ENCODE results near the gene CILP2.

The CILP2 gene

GRCh38 chr19:19550972-19551852, 13.1 kb downstream of the CILP2 start:
- H3K36me3 Mint-ChIP-seq: no peaks in the 10 kb centered on the region
- H3K9me3 Mint-ChIP-seq: no peaks in the 10 kb centered on the region
- CTCF ChIA-PET: interaction anchor here (0.7 to 5.9 kb wide), 5 partner anchors 10 to 93 kb away, joined by 3 to 32 read pairs (median 4); no protein-coding TSS in a partner anchor
- no peak overlapping the region for H3K4me3 Mint-ChIP-seq
- peaks cover 9% of the 10 kb centered on the region for H3K4me1 Mint-ChIP-seq
- H3K27ac Mint-ChIP-seq: no peak overlapping the region
- no peak for DNase-seq
- H3K27me3 Mint-ChIP-seq: peaks cover 20% of the 10 kb centered on the region

GRCh38 chr19:19551853-19552192, 13.8 kb downstream of the CILP2 start:
- no peak for DNase-seq
- Mint-ChIP-seq H3K9me3 (no peaks in the 10 kb centered on the region), H3K27ac (no peak overlapping the region), H3K4me1 (peaks cover 9% of the 10 kb centered on the region), H3K4me3 (no peak overlapping the region), H3K27me3 (peaks cover 20% of the 10 kb centered on the region), H3K36me3 (no peaks in the 10 kb centered on the region)
- CTCF ChIA-PET: interaction anchor here (0.7 to 5.9 kb wide), 6 partner anchors 9 to 92 kb away, joined by 3 to 32 read pairs (median 4); no protein-coding TSS in a partner anchor

GRCh38 chr19:19552798-19553197, 14.7 kb downstream of the CILP2 start:
- Mint-ChIP-seq H3K27ac (no peak overlapping the region), H3K36me3 (no peaks in the 10 kb centered on the region), H3K4me3 (no peak overlapping the region), H3K4me1 (peaks cover 9% of the 10 kb centered on the region), H3K9me3 (no peaks in the 10 kb centered on the region), H3K27me3 (peaks cover 14% of the 10 kb centered on the region)
- CTCF ChIA-PET: interaction anchor here (1.0 to 5.9 kb wide), 7 partner anchors 8 to 91 kb away, joined by 3 to 32 read pairs (median 4); partner anchors contain the start of gene GMIP
- peak; percentile 39 for DNase-seq

GRCh38 chr19:19553670-19554069, 15.6 kb downstream of the CILP2 start:
- Mint-ChIP-seq H3K9me3 (no peaks in the 10 kb centered on the region), H3K4me1 (peaks cover 12% of the 10 kb centered on the region), H3K4me3 (no peak overlapping the region), H3K27me3 (peaks cover 14% of the 10 kb centered on the region), H3K27ac (no peak overlapping the region), H3K36me3 (peaks cover 4% of the 10 kb centered on the region)
- DNase-seq: no peak
- CTCF ChIA-PET: interaction anchor here (0.7 to 5.9 kb wide), 16 partner anchors 11 to 181 kb away, joined by 3 to 32 read pairs (median 6); partner anchors contain the start of gene GMIP

GRCh38 chr19:19554074-19555023, 16.3 kb downstream of the CILP2 start:
- Mint-ChIP-seq H3K27me3 (peaks cover 8% of the 10 kb centered on the region), H3K4me1 (peaks cover 19% of the 10 kb centered on the region), H3K27ac (peak overlapping the region; percentile 52), H3K9me3 (no peaks in the 10 kb centered on the region), H3K36me3 (peaks cover 10% of the 10 kb centered on the region), H3K4me3 (no peak overlapping the region)
- peak; percentile 68 for DNase-seq
- CTCF ChIA-PET: interaction anchor here (0.7 to 5.9 kb wide), 23 partner anchors 9 to 181 kb away, joined by 3 to 32 read pairs (median 4); no protein-coding TSS in a partner anchor

GRCh38 chr19:19558055-19558454, 20.0 kb downstream of the CILP2 start:
- peaks cover 47% of the 10 kb centered on the region for H3K4me1 Mint-ChIP-seq
- CTCF ChIA-PET: interaction anchor here (0.9 to 1.2 kb wide), 4 partner anchors 9 to 86 kb away, joined by 3 to 4 read pairs (median 4); partner anchors contain the start of gene GMIP
- no peak overlapping the region for H3K4me3 Mint-ChIP-seq

GRCh38 chr19:19558636-19559035, 20.6 kb downstream of the CILP2 start:
- peaks cover 33% of the 10 kb centered on the region for H3K36me3 Mint-ChIP-seq
- H3K9me3 Mint-ChIP-seq: no peaks in the 10 kb centered on the region
- no peak overlapping the region for H3K4me3 Mint-ChIP-seq
- peaks cover 48% of the 10 kb centered on the region for H3K4me1 Mint-ChIP-seq
- peak overlapping the region; percentile 60 for H3K27ac Mint-ChIP-seq
- CTCF ChIA-PET: interaction anchor here (1.1 kb wide), 1 partner anchor 85 kb away, joined by 4 read pairs; the partner anchor contains the start of gene GMIP
- no peaks in the 10 kb centered on the region for H3K27me3 Mint-ChIP-seq
- DNase-seq: no peak

More at GRCh38 chr19:19558055-19558454, 20.0 kb downstream of the CILP2 start:
- no peaks in the 10 kb centered on the region for H3K9me3 Mint-ChIP-seq
- H3K27ac Mint-ChIP-seq: peak overlapping the region; percentile 28
- H3K27me3 Mint-ChIP-seq: no peaks in the 10 kb centered on the region
- DNase-seq: no peak
- peaks cover 33% of the 10 kb centered on the region for H3K36me3 Mint-ChIP-seq

GRCh38 chr19:19559931-19560330, 21.9 kb downstream of the CILP2 start:
- Mint-ChIP-seq H3K27me3 (no peaks in the 10 kb centered on the region), H3K4me1 (peaks cover 40% of the 10 kb centered on the region), H3K27ac (peak overlapping the region; percentile 82), H3K4me3 (no peak overlapping the region), H3K36me3 (peaks cover 44% of the 10 kb centered on the region), H3K9me3 (no peaks in the 10 kb centered on the region)
- CTCF ChIA-PET: no interaction called here
- peak; percentile 47 for DNase-seq

GRCh38 chr19:19561946-19562664, 24.0 kb downstream of the CILP2 start:
- Mint-ChIP-seq H3K4me3 (no peak overlapping the region), H3K4me1 (peaks cover 40% of the 10 kb centered on the region), H3K9me3 (no peaks in the 10 kb centered on the region), H3K27ac (no peak overlapping the region), H3K36me3 (peaks cover 52% of the 10 kb centered on the region), H3K27me3 (no peaks in the 10 kb centered on the region)
- DNase-seq: no peak
- CTCF ChIA-PET: interaction anchor here (0.9 to 1.5 kb wide), 2 partner anchors 10 to 82 kb away, joined by 3 to 4 read pairs; no protein-coding TSS in a partner anchor

- H3K27ac Mint-ChIP-seq: no peak overlapping the region
- DNase-seq: peak; percentile 59
- peaks cover 57% of the 10 kb centered on the region for H3K36me3 Mint-ChIP-seq
- no peaks in the 10 kb centered on the region for H3K9me3 Mint-ChIP-seq
- H3K27me3 Mint-ChIP-seq: no peaks in the 10 kb centered on the region
- peaks cover 40% of the 10 kb centered on the region for H3K4me1 Mint-ChIP-seq
- H3K4me3 Mint-ChIP-seq: no peak overlapping the region
- CTCF ChIA-PET: interaction anchor here (0.6 to 1.1 kb wide), 3 partner anchors 8 to 81 kb away, joined by 3 read pairs; no protein-coding TSS in a partner anchor
These were observed 24.7 kb downstream of the CILP2 start for GRCh38 chr19:19562665-19563347.

GRCh38 chr19:19563348-19563848, 25.3 kb downstream of the CILP2 start:
- peaks cover 56% of the 10 kb centered on the region for H3K36me3 Mint-ChIP-seq
- H3K4me1 Mint-ChIP-seq: peaks cover 40% of the 10 kb centered on the region
- no peak overlapping the region for H3K4me3 Mint-ChIP-seq
- no peak overlapping the region for H3K27ac Mint-ChIP-seq
- no peak for DNase-seq
- no peaks in the 10 kb centered on the region for H3K9me3 Mint-ChIP-seq
- CTCF ChIA-PET: interaction anchor here (0.6 to 1.1 kb wide), 2 partner anchors 9 to 35 kb away, joined by 3 read pairs; no protein-coding TSS in a partner anchor
- no peaks in the 10 kb centered on the region for H3K27me3 Mint-ChIP-seq

- H3K36me3 Mint-ChIP-seq: peaks cover 64% of the 10 kb centered on the region
- CTCF ChIA-PET: interaction anchor here (1.8 kb wide), 1 partner anchor 12 kb away, joined by 7 read pairs; no protein-coding TSS in a partner anchor
- no peak overlapping the region for H3K4me3 Mint-ChIP-seq
- peaks cover 16% of the 10 kb centered on the region for H3K4me1 Mint-ChIP-seq
- H3K27ac Mint-ChIP-seq: no peak overlapping the region
- DNase-seq: no peak
- H3K9me3 Mint-ChIP-seq: no peaks in the 10 kb centered on the region
- no peaks in the 10 kb centered on the region for H3K27me3 Mint-ChIP-seq
These were observed 28.2 kb downstream of the CILP2 start for GRCh38 chr19:19566306-19566705.
